Measurements from ENCODE around the gene EIF2AK2. TPM values are rescaled to one million over a fixed set of nuclear protein-coding genes. Genes with fewer than 3 reads are reported as not detected.
"Not testable (repeated sequence)": the region's sequence is repeated elsewhere in the genome, so short reads cannot be mapped to it uniquely, and the experiment has no call there.

Gene EIF2AK2
- total RNA-seq, 1 donor from 2014 or later: 66.7 TPM

DNA sequence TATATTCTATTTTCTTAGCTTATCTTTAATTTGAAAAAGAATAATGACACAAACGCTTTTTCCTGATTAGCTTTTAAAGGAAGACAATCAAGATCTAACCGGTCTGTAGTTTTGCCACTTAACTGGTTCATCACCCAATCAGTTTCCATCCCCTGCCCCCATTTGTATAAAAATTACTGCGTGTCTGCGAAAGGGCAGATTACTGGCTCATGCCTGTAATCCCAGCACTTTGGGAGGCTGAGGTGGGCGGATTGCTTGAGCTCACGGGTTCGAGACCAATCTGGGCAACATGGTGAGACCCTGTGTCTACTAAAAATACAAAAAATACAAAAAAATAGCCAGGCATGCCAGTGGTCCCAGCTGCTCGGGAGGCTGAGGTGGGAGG, 41.9 kb upstream of the EIF2AK2 start:
- Mint-ChIP-seq H3K36me3 (peaks cover 17% of the 10 kb centered on the region), H3K27ac (no peak overlapping the region), H3K9me3 (peaks cover 3% of the 10 kb centered on the region), H3K27me3 (ENCODE audit: low read depth) (no peaks in the 10 kb centered on the region), H3K4me1 (no peaks in the 10 kb centered on the region), H3K4me3 (no peak overlapping the region)
- no peak for DNase-seq (ENCODE audit: low spot score in 2 of 2, unreplicated experiment in 2 of 2)
- TF ChIP-seq CTCF (IDR thresholded peaks at IDR 0.05; ENCODE audit: unreplicated experiment): no peak

DNA sequence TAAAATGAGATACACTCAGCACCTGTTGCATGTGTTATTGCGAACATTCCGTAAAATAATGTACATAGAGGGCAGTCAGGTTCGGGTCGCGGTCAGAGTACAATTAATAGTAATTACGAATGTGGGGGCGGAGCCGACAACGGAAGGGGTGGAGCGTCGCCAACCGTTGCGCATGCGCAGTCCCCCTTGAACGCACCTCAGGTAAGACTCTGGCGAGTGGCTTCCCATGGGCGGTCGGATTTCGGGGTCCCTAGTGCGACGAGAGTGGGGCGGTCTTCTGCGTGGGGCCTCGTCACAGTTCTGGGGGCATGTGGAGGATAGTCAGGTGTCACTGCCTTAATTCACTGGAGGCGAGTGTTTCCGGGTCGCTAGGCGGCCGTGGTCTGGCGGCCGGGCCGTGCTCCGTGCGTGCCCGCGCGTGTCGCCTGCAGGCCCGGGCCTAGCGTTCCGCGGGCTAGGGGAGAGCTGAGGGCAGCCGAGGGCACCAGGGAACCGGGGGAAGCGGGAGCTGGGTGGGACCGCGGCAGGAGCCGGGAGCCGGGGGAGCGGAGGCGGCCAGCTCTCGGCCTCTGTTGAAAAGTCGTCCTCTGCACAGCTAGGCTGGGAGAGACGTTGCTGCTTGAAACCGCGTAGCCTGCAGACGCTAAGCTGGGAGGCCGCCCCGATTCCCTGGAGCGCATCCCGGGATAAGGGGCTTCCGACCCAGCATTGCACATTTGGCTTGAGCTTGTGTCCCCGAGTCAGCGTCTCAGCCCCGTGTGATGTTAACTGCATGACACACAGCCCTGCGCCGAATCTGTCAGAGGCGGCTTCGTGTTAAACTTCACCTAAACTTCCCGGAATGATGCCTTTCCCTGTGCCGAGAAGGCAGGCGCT, 39.8 kb upstream of the EIF2AK2 start, which contains the start of gene CEBPZOS:
TSS of gene CEBPZOS (plus strand) at position 177 of the 876 bp plus-strand sequence. CDS start 3,209 bp downstream, outside the sequence.
- Mint-ChIP-seq H3K4me1 (no peaks in the 10 kb centered on the region), H3K36me3 (peaks cover 5% of the 10 kb centered on the region), H3K27me3 (ENCODE audit: low read depth) (no peaks in the 10 kb centered on the region), H3K9me3 (no peaks in the 10 kb centered on the region), H3K27ac (no peak within 1 kb of the TSS), H3K4me3 (no peak within 1 kb of the TSS)
- TF ChIP-seq CTCF (IDR thresholded peaks at IDR 0.05; ENCODE audit: unreplicated experiment): no peak
- no peak for DNase-seq (ENCODE audit: low spot score in 2 of 2, unreplicated experiment in 2 of 2)

DNA sequence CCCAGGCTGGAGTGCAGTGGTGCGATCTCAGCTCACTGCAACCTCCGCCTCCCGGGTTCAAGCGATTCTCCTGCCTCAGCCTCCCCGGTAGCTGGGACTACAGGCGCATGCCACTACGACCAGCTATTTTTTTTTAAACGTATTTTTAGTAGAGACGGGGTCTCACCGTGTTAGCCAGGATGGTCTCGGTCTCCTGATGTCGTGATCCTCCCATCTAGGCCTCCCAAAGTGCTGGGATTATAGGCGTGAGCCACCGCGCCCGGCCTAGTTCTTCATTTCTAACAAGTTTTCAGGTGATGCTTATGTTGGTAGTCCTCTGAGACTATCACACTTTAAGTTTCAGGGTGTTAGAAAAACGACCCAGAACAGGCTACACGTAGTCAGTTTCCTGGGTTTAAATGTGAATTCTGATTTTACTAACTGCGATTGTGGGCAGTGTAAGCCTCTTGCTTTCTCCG, 39.1 kb upstream of the EIF2AK2 start:
- not testable (repeated sequence) for H3K4me3 Mint-ChIP-seq; H3K9me3 Mint-ChIP-seq; H3K36me3 Mint-ChIP-seq; H3K27me3 Mint-ChIP-seq (ENCODE audit: low read depth); H3K4me1 Mint-ChIP-seq; H3K27ac Mint-ChIP-seq; DNase-seq (ENCODE audit: low spot score in 2 of 2, unreplicated experiment in 2 of 2)

DNA sequence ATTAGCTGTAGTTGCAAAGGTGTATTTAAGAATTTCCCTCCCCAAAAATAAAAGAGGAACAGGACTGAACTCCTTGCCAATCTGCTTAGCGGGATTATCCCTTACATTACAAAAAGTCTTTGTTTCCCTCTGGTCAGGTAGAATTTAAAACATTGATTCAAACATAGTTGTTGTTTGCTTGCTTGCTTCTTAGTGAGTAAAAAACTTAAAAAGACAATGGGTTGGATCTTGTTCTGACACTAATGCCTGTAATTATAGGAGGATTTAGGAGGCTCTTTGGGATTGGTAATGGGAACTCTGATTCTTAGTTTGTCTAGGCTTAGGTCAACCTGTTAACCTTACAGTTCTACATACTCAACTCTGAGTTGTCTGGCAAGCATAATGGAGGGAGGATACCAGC, 35.8 kb upstream of the EIF2AK2 start:
- H3K27me3 Mint-ChIP-seq (ENCODE audit: low read depth): peaks cover 2% of the 10 kb centered on the region
- H3K27ac Mint-ChIP-seq: no peak overlapping the region
- no peaks in the 10 kb centered on the region for H3K9me3 Mint-ChIP-seq
- no peak overlapping the region for H3K4me3 Mint-ChIP-seq
- no peak for DNase-seq (ENCODE audit: low spot score in 2 of 2, unreplicated experiment in 2 of 2)
- no peak for TF ChIP-seq CTCF (IDR thresholded peaks at IDR 0.05; ENCODE audit: unreplicated experiment)
- no peaks in the 10 kb centered on the region for H3K4me1 Mint-ChIP-seq
- no peaks in the 10 kb centered on the region for H3K36me3 Mint-ChIP-seq

DNA sequence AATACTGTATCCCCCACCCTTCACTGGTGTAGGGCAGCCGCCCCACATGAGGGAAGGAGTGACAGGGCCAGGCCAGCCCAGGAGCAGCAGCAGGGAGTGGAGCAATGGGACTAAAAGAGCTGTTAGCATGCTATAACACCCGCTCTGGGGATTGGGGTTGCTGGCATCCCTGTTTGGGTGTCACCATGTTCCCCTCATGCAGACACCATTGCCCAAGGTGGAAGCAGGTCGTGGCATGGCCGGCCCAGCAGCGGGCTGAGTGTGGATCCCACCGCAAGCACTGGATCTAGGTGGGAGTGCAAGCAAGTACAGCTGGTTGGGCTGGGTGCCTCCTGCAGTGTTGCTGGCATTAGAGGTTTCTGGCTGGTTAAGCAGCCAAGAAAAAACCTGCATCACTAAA, 35.0 kb upstream of the EIF2AK2 start:
- Mint-ChIP-seq H3K9me3 (no peaks in the 10 kb centered on the region), H3K27me3 (ENCODE audit: low read depth) (peaks cover 4% of the 10 kb centered on the region), H3K27ac (no peak overlapping the region), H3K4me1 (no peaks in the 10 kb centered on the region), H3K4me3 (no peak overlapping the region), H3K36me3 (no peaks in the 10 kb centered on the region)
- TF ChIP-seq CTCF (IDR thresholded peaks at IDR 0.05; ENCODE audit: unreplicated experiment): no peak
- DNase-seq (ENCODE audit: low spot score in 2 of 2, unreplicated experiment in 2 of 2): no peak

DNA sequence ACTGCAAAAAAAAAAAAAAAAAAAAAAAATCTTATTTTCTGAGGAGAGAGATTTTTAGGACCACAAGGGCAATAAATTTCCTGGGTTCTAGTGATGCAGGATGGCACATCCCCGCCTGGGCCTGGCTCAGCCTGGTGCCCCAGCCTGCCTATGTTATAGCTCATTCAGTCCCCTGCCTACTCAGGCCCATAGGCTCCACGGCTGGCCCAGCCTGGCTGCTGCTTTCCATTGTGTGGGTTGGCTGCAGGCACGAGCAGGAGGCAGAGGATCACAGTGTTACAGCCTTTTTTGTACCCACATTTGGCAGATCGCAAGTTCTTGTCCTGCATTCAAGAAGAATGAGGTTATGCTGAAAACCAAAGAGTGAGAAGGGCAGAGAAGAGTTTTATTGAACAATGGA, 34.5 kb upstream of the EIF2AK2 start:
- no peaks in the 10 kb centered on the region for H3K4me1 Mint-ChIP-seq
- no peak for DNase-seq (ENCODE audit: low spot score in 2 of 2, unreplicated experiment in 2 of 2)
- no peak overlapping the region for H3K4me3 Mint-ChIP-seq
- TF ChIP-seq CTCF (IDR thresholded peaks at IDR 0.05; ENCODE audit: unreplicated experiment): no peak
- peaks cover 5% of the 10 kb centered on the region for H3K27me3 Mint-ChIP-seq (ENCODE audit: low read depth)
- no peak overlapping the region for H3K27ac Mint-ChIP-seq
- H3K36me3 Mint-ChIP-seq: no peaks in the 10 kb centered on the region
- no peaks in the 10 kb centered on the region for H3K9me3 Mint-ChIP-seq

Measured in mesothelial cell of epicardium (in vitro differentiated cells).